ENCODE results near the gene TRIM33.

GRCh38 chr1:114431026-114431425, 80.0 kb downstream of the TRIM33 start:
- TF ChIP-seq CTCF (IDR thresholded peaks at IDR 0.05) (no peak), POLR2A (IDR thresholded peaks at IDR 0.05) (no peak)
